ENCODE results near the gene MTRFR.
"Not testable (repeated sequence)": the region's sequence is repeated elsewhere in the genome, so short reads cannot be mapped to it uniquely, and the experiment has no call there.

Gene MTRFR

DNA sequence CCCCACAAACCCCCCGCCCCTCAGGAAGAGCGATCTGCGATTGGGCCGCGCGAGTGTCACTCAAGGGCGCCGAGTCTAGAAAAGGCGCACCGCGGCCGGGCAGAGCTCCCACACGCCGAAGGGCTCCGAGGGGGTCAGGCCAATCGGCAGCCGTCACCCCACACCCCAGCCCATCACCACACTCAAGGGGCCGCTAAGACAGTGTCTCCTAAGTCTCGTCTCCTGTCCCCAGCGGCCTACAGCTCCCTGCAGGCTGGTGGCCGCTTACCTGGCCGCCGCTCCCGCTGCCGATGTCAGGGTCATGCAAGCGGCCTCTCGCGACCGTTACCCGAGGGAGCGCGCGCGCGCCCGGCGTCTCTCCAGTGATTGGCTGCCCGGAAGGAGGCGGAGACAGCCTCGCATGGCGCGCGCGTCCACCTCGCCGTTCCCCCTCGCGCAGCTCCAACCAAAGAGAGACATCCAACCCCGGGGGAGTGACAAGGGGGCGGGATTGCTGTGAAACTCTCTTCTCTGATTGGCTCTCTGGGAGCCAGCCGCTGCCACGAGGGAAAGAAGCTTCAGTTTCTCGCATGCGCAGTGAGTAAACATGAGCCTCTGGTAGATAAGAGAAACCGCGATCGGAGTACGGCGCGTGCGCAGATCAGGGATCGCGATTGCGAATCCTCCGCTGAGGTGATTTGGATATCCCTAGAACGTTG is at the start of gene MTRFR, which contains the start of gene MPHOSPH9:
Gene MTRFR, plus strand, starts transcription at position 630 of the 698 bp plus-strand sequence. CDS start 20,239 bp downstream, outside the sequence.
Gene MPHOSPH9, minus strand, starts transcription at position 335 of the 698 bp plus-strand sequence. CDS start 2,777 bp downstream, outside the sequence.
- peak; percentile 99 for DNase-seq

DNA sequence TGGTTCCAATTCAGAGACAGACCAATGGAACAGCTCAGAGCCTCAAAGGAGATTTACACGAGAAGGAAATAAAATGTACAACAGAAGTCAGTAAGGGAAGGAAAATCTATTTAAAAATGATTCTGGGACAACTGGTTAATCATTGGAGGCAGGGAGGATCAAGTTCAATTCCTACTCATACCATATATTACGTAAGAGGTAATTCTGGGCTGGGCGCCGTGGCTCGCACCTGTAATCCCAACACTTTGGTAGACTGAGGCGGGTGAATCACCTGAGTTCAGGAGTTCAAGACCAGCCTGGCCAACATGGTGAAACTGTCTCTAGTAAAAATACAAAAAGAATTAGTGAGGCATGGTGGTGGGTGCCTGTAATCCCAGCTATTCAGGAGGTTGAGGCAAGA is 45.6 kb upstream of the MTRFR start:
- DNase-seq = no peak

DNA sequence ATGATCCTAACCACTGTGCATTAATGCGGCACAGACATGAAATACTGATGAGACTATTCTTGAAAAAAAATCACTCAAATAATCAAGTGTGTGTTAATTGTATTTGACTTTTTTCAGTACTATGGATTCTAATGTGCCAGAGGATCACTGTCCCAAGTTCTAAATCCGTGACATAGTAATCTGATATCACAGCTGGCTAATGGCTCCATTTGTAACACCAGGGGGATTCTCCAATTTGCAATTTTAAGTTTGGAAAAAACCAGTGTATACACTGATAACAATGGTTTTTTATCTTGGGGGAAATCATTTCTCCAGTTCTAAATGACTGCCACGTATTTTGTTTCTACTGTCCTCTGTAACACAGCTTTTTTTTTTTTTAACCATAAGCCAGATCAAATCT is 33.3 kb upstream of the MTRFR start:
- no peak for DNase-seq

GRCh38 chr12:123200414-123200813 is 32.8 kb upstream of the MTRFR start:
- DNase-seq = no peak

- DNase-seq = not testable (repeated sequence)
These were observed 26.4 kb upstream of the MTRFR start for GRCh38 chr12:123206794-123207193.

- DNase-seq = not testable (repeated sequence)
These were observed 25.4 kb upstream of the MTRFR start for GRCh38 chr12:123207815-123208214.

DNA sequence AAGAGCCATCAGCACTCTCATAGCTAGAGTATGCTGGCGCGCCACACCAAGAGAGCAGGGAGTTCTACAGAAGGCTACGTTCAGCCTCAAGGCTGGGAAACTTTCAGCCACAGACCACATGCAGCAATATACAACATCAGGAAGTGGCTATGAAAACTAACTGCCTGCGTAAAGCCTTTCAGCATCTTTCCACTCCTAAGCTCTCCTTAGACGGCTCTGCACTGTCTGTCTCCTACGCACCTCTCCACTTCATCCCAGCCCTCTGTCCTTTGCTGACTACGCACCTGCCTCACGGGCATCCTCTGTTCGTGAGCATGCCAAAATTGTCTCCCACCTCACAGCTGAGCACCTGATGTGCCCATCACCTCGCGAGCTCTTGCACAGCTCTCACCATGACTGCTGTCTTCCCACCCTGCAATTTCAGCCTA is 10.0 kb upstream of the MTRFR start:
- no peak for DNase-seq

DNA sequence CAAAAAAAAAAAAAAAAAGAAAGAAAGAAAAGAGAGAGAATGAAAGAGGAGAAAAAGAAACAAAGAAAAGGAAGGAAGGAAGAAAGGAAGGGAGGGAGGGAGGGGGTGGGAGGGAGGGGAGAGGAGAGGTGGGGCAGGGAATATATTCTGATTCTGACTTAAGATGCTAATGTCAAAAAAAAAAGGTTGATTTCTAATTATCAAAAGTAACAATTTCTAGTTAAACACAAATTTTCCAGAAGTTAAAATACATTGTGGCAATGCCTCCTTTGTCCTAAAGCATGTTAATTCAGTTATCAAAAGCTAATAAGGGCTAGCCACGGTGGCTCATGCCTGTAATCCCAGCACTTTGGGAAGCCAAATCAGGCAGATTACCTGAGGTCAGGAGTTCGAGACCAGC is 7.8 kb upstream of the MTRFR start:
- no peak for DNase-seq

DNA sequence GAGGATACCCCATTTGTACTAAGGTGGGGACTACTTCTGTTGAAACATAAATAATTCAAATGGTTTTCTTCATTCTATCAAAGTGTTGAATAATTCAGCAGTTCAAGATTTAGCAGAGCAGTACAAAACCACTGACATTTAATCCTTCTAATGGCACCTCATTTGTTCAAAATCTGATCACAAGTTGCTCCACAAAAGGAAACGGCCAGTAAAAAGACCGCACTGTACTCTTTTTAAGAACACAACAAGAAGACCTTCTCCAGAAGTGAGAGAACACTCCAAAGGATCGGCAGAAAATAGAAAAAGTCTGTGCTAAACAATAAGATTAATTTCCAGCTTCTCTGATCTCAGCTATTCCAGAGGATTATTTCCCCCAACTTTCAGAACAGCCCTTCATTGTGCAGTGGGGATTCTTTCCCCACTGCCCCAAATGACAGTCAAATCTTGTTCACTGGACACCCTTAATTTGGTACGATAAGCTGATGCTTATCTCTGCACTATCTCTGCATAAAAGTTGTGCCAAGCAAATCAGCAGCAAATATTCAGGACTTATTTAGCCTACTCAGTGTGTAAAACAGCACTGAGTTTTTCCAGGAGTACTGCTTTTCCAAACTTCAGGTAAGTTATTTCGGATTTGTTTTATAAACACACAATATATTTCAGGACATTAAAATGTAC is 5.5 kb upstream of the MTRFR start:
- DNase-seq = no peak

DNA sequence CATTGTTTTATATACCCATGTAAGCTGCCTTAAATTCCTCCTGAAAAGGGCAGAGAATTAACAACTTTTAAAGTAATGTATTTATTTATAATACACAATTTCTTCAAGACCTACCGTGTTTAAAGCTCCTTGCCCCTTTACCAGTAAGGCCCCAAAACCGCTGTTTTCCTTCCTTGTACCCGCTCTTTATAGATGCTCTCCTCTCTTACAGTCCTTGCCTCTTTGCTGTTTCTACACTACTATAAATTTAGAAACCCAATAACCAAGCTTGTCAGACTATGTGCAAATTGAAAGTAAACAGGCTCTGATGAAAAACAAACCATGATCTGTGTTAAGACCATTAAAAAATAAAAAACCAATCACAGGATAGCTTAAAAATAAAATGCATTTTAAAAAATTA is 4.2 kb upstream of the MTRFR start:
- DNase-seq = no peak

GRCh38 chr12:123231931-123232330 is 1.3 kb upstream of the MTRFR start:
- peak; percentile 22 for DNase-seq

- no peak for DNase-seq
These were observed 797 bp upstream of the MTRFR start for GRCh38 chr12:123232472-123232806.

DNA sequence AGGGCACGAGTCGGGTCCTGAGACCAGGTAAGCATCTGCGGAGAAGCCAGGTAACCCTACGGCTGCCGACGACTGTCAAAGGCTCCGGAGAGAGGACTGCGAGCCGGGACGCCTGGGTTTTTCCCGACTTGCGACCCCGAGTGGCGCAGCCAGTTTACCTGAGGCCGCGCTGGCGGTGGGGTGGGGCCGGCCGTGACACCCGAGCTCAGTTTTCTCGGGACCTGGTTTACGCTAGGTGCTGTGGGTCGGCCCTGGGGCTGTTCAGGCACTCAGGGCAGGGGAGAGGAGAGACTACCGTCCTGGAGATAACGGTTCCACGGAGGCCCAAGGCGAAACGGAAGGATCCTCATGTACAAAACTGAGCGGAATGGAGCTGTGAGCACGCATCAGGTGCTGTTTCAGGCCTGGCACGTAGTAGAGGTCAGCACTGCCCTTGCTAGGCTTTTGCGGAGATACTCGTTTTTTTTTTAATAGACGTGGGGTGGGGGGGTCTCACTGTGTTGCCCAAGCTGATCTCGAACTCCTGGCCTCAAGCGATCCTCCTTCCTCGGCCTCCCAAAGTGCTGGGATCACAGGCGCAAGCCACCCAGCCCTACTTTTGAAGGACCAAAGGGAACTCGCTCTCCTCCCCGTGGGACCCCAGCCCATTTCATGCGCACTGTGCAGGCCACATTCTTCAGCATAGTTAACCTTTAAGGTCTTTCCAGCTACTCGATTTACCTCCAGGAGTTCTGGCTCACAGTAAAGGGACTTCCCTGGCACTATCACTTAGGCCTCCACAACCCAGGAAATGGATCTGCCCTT is 471 bp downstream of the MTRFR start:
- no peak for DNase-seq

GRCh38 chr12:123237646-123238329 is 4.6 kb downstream of the MTRFR start:
- DNase-seq = peak; percentile 36

DNA sequence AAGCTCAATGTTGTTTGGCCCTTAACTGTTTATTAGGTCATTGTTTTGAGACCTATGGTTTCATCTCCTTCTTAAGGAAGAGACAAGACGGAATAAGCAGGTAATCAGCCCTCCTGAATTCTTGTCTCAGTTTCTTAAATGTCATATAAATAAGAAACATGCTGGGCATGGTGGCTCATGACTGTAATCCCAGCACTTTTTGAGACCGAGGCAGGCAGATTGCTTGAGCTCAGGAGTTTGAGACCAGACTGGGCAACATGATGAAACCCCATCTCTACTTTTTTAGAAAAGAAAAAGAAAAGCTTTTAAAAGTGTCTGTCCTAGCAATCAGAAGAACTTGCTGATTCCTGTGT is 5.1 kb downstream of the MTRFR start:
- no peak for DNase-seq

- no peak for DNase-seq
These were observed 5.7 kb downstream of the MTRFR start for GRCh38 chr12:123238961-123239360.

- DNase-seq = peak; percentile 64
These were observed 9.1 kb downstream of the MTRFR start for GRCh38 chr12:123242116-123242904.

DNA sequence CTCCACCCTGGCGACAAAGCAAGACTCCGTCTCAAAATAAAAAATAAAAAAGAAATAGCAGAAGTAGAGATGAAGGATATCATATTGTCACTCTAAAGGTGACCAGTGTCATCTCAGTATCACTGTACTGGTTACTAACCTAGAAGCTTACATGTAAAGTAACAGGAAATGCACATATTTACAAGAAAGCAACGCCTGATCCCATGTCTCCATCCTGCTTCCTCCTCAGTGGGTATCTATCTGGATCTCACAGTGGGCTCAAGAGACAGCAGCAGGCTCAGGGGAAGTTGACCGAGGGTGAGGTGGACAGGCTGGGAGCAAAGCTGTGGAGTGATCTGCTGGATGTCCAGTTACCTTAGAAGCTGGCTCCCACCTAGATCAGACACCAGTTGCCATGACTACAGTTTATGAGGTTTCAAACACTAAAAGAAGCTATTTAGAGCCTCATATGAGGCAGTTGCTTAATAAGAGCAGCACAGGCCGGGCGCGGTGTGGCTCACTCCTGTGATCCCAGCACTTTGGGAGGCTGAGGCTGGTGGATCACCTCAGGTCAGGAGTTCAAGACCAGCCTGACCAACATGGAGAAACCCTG is 10.5 kb downstream of the MTRFR start:
- DNase-seq = no peak

- no peak for DNase-seq
These were observed 12.4 kb downstream of the MTRFR start for GRCh38 chr12:123245678-123246077.

DNA sequence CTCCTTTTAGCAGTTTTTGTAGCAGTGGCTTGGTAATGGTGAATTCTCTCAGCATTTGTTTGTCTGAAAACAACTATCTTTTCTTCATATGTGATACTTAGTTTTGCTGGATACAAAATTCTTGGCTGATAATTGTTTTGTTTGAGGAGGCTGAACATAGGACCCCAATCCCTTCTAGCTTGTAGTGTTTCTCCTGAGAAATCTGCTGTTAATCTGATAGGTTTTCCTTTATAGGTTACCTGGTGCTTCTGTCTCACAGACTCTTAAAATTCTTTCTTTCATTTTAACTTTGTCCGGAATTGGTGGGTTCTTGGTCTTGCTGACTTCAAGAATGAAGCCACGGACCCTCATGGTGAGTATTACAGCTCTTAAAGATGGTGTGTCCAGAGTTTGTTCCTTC is 14.9 kb downstream of the MTRFR start:
- DNase-seq = not testable (repeated sequence)

- not testable (repeated sequence) for DNase-seq
These were observed 15.9 kb downstream of the MTRFR start for GRCh38 chr12:123248996-123249741.
